ENCODE results near the gene TRMO. TPM values are rescaled to one million over a fixed set of nuclear protein-coding genes. Genes with fewer than 3 reads are reported as not detected.

Gene TRMO
- total RNA-seq, 1 donor from 2014 or later: 32.4 TPM

GRCh38 chr9:97860451-97861147, 61.7 kb downstream of the TRMO start:
- intact Hi-C loops (cut with micrococcal nuclease): no loop called here
- no peak for TF ChIP-seq CTCF (IDR thresholded peaks at IDR 0.05)
- DNase-seq (no peak), ATAC-seq (ENCODE audit: low read depth) (no peak)
- H3K4me3 Mint-ChIP-seq: no peak overlapping the region
- peaks cover 62% of the 10 kb centered on the region for H3K27me3 Mint-ChIP-seq
- ChIA-PET CTCF (no interaction called here), POLR2A (no interaction called here)
- H3K36me3 Mint-ChIP-seq (ENCODE audit: low read depth): peaks cover 4% of the 10 kb centered on the region
- peaks cover 8% of the 10 kb centered on the region for H3K9me3 Mint-ChIP-seq
- no peak overlapping the region for H3K27ac Mint-ChIP-seq
- peaks cover 6% of the 10 kb centered on the region for H3K4me1 Mint-ChIP-seq

GRCh38 chr9:97859346-97859745, 63.0 kb downstream of the TRMO start:
- peaks cover 66% of the 10 kb centered on the region for H3K27me3 Mint-ChIP-seq
- ChIA-PET POLR2A (no interaction called here), CTCF (no interaction called here)
- H3K4me3 Mint-ChIP-seq: no peak overlapping the region
- H3K4me1 Mint-ChIP-seq: peaks cover 13% of the 10 kb centered on the region
- no peaks in the 10 kb centered on the region for H3K9me3 Mint-ChIP-seq
- ATAC-seq (ENCODE audit: low read depth) (no peak), DNase-seq (no peak)
- no peak for TF ChIP-seq CTCF (IDR thresholded peaks at IDR 0.05)
- H3K36me3 Mint-ChIP-seq (ENCODE audit: low read depth): no peaks in the 10 kb centered on the region
- intact Hi-C loops (cut with micrococcal nuclease): no loop called here
- H3K27ac Mint-ChIP-seq: no peak overlapping the region

GRCh38 chr9:97858826-97859225, 63.5 kb downstream of the TRMO start:
- no peaks in the 10 kb centered on the region for H3K36me3 Mint-ChIP-seq (ENCODE audit: low read depth)

GRCh38 chr9:97858393-97858713, 63.9 kb downstream of the TRMO start:
- no peak for DNase-seq
- no peak overlapping the region for H3K4me3 Mint-ChIP-seq

More at GRCh38 chr9:97858826-97859225, 63.5 kb downstream of the TRMO start:
- Mint-ChIP-seq H3K27me3 (peaks cover 69% of the 10 kb centered on the region), H3K27ac (no peak overlapping the region), H3K9me3 (no peaks in the 10 kb centered on the region), H3K4me3 (no peak overlapping the region), H3K4me1 (peaks cover 16% of the 10 kb centered on the region)
- ATAC-seq (ENCODE audit: low read depth): no peak
- TF ChIP-seq CTCF (IDR thresholded peaks at IDR 0.05): no peak
- intact Hi-C loops (cut with micrococcal nuclease): no loop called here
- ChIA-PET CTCF (no interaction called here), POLR2A (no interaction called here)
- DNase-seq: no peak

More at GRCh38 chr9:97858393-97858713, 63.9 kb downstream of the TRMO start:
- no peak for ATAC-seq (ENCODE audit: low read depth)
- POLR2A ChIA-PET: no interaction called here
- Mint-ChIP-seq H3K27me3 (peaks cover 65% of the 10 kb centered on the region), H3K36me3 (ENCODE audit: low read depth) (no peaks in the 10 kb centered on the region), H3K9me3 (no peaks in the 10 kb centered on the region), H3K27ac (no peak overlapping the region), H3K4me1 (peaks cover 16% of the 10 kb centered on the region)
- intact Hi-C loops (cut with micrococcal nuclease): no loop called here
- no peak for TF ChIP-seq CTCF (IDR thresholded peaks at IDR 0.05)
- CTCF ChIA-PET: no interaction called here
